Activated CD4-positive, alpha-beta T cell treated with anti-CD3 and anti-CD28 coated beads, Interleukin-2, Interleukin-6, amounts not matched to agents 100 ng/mL and 50 ng/mL, durations not matched to agents 16 hours and 8 hours (primary cell): ENCODE measurements around the gene DNAJB9.

Experiments used
- DNase-seq: peaks from one replicate; pipeline ENCODE4 v3.0.0-alpha.2; 2020

DNAJB9 gene

GRCh38 chr7:108611268-108611667 lies 41.6 kb downstream of the DNAJB9 start:
- no peak for DNase-seq

- DNase-seq: peak; percentile 50
Observed at GRCh38 chr7:108613147-108613948, 43.7 kb downstream of the DNAJB9 start.

GRCh38 chr7:108613949-108614381 lies 44.3 kb downstream of the DNAJB9 start:
- DNase-seq: no peak

- no peak for DNase-seq
Observed at GRCh38 chr7:108614896-108615295, 45.2 kb downstream of the DNAJB9 start.

- no peak for DNase-seq
Observed at GRCh38 chr7:108618056-108618455, 48.4 kb downstream of the DNAJB9 start.

- DNase-seq: peak; percentile 8
Observed at GRCh38 chr7:108623220-108623619, 53.5 kb downstream of the DNAJB9 start.
